ENCODE data around the gene WDR73. TPM values are rescaled to one million over a fixed set of nuclear protein-coding genes. Genes with fewer than 3 reads are reported as not detected.

Gene WDR73
- total and polyA plus RNA-seq, 2 of the 8 experiments (the other 6 are each of a cell fraction or from before 2014, with no cell fraction given), result 22.7 to 23.1 TPM

DNA sequence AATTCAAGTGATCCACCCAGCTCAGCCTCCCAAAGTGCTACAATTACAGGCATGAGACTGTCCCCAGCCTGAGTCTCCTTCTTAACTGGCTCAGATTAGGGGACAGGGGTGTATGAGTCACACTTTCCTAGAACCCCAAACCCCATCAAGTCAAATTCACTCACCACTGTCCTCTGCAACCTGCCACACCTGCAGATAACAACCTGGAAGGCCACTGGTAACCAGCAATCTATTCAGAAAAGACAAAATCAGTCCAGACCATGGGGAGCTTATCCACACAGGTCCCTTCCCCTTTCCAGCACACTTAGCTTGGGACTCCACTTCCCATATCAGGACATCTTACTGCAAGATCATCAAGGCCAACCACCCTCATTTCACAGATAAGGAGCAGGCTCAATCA is 6.4 kb downstream of the WDR73 start:
- Histone ChIP-seq H3K79me1 (ENCODE audit: low read depth, low read length) (no peaks in the 10 kb centered on the region; the same call in 1 of the 2 replicates), H3K14ac (ENCODE audit: insufficient read length) (no peak overlapping the region), H3K18ac (ENCODE audit: extremely low read depth, low read length) (no peak overlapping the region), H4K5ac (ENCODE audit: insufficient read length, low read depth, low read length) (no peak overlapping the region), H4K20me1 (replicated peaks in 1 of 2; ENCODE audit: control insufficient read depth in 1 of 2, insufficient read depth in 2 of 2, low read length in 2 of 2) (peaks cover 4 to 7% of the 10 kb centered on the region in 2 experiments), H2BK120ac (replicated peaks; ENCODE audit: low read depth, low read length) (no peak overlapping the region), H4K91ac (replicated peaks; ENCODE audit: insufficient read length, low read length) (no peak overlapping the region), H3K36me3 (ENCODE audit: control insufficient read depth in 2 of 4, insufficient read depth in 4 of 4, low read length in 3 of 4) (peaks cover 32 to 85% (median 61%) of the 10 kb centered on the region in 4 experiments), H2BK20ac (ENCODE audit: low read length) (no peak overlapping the region), H3K56ac (replicated peaks; ENCODE audit: insufficient read length, low read depth, low read length) (no peak overlapping the region), H3K4me3 (ENCODE audit: extremely low read depth in 1 of 4, insufficient read depth in 2 of 4, low read depth in 3 of 4, low read length in 4 of 4) (no peak overlapping the region), H2BK5ac (ENCODE audit: low read depth, low read length) (no peak overlapping the region), H3K27ac (ENCODE audit: low read depth, low read length) (no peak overlapping the region), H3K27me3 (replicated peaks in 1 of 4; ENCODE audit: control insufficient read depth in 3 of 4, extremely low read depth in 1 of 4, insufficient read depth in 3 of 4, low read length in 3 of 4) (no peaks in the 10 kb centered on the region), H3K4me1 (replicated peaks in 1 of 4; ENCODE audit: control insufficient read depth in 3 of 4, insufficient read depth in 4 of 4, low read length in 3 of 4) (no peaks in the 10 kb centered on the region; a peak in 3 of 7 replicates), H2BK15ac (ENCODE audit: low read length) (no peak overlapping the region), H2AFZ (ENCODE audit: low read length) (no peak overlapping the region), H3K9me3 (ENCODE audit: insufficient read depth in 2 of 2, low read depth in 1 of 2, low read length in 1 of 2) (no peaks in the 10 kb centered on the region), H3K79me2 (ENCODE audit: control insufficient read depth in 1 of 2, insufficient read depth in 2 of 2, low read length in 2 of 2) (0 out of 4 replicates have a peak, but pooled peaks cover 0 to 1% of the 10 kb centered on the region in 2 experiments), H3K9ac (replicated peaks in 1 of 4; ENCODE audit: extremely low read depth in 1 of 4, low read depth in 3 of 4, low read length in 3 of 4) (no peak overlapping the region), H4K8ac (ENCODE audit: extremely low read depth, insufficient read depth, low read length) (no peak overlapping the region), H2BK12ac (ENCODE audit: low read depth, low read length) (no peak overlapping the region), H3K23me2 (ENCODE audit: low read depth, low read length) (no peaks in the 10 kb centered on the region), H3K4ac (replicated peaks; ENCODE audit: insufficient read length, low read depth, low read length) (no peak overlapping the region), H3K23ac (ENCODE audit: insufficient read length) (no peak overlapping the region), H3K4me2 (ENCODE audit: insufficient read depth in 1 of 2, low read depth in 2 of 2, low read length in 2 of 2) (no peak overlapping the region), H2AK5ac (ENCODE audit: low read depth, low read length) (no peak overlapping the region)
- POLR2A ChIA-PET (ENCODE audit: partially characterized antibody), result interaction anchor here (0.8 to 5.0 kb wide), 7 partner anchors 9 to 178 kb away, joined by 3 to 32 read pairs (median 4); partner anchors contain the start of gene ZSCAN2
- CTCF ChIA-PET (ENCODE audit: partially characterized antibody), result interaction anchor here (1.3 to 3.6 kb wide), 5 partner anchors 8 to 60 kb away, joined by 3 to 19 read pairs (median 14); no protein-coding TSS in a partner anchor
- FAIRE-seq (no peak), DNase-seq (ENCODE audit: low read depth in 1 of 2, low spot score in 2 of 2) (no peak)
- TF ChIP-seq SP2 (IDR thresholded peaks at IDR 0.05; ENCODE audit: low read length) (no peak), E2F6 (IDR thresholded peaks at IDR 0.05) (no peak), TAF1 (IDR thresholded peaks at IDR 0.05; ENCODE audit: low read depth, low read length) (no peak), CBX8 (IDR thresholded peaks at IDR 0.05; ENCODE audit: borderline replicate concordance, low read depth, low read length) (no peak), CTBP2 (IDR thresholded peaks at IDR 0.05; ENCODE audit: borderline replicate concordance, insufficient read depth, insufficient read length, low read length) (no peak), SIN3A (conservative IDR thresholded peaks at IDR 0.05 in 1 of 2, IDR thresholded peaks at IDR 0.05 in 1 of 2; ENCODE audit: low read depth in 1 of 2, low read length in 2 of 2) (no peak), SP1 (IDR thresholded peaks at IDR 0.05; ENCODE audit: low read depth, low read length) (no peak), SP4 (IDR thresholded peaks at IDR 0.05; ENCODE audit: low read length) (no peak), ATF3 (IDR thresholded peaks at IDR 0.05; ENCODE audit: insufficient read depth, low read depth, low read length) (no peak), KDM4A (IDR thresholded peaks at IDR 0.05; ENCODE audit: low read depth, low read length, severe bottlenecking) (no peak), MAFK (IDR thresholded peaks at IDR 0.05; ENCODE audit: low read depth, low read length) (no peak), CHD2 (IDR thresholded peaks at IDR 0.05; ENCODE audit: low read length) (no peak), TBP (IDR thresholded peaks at IDR 0.05; ENCODE audit: low read depth, low read length) (no peak), SAP30 (IDR thresholded peaks at IDR 0.05; ENCODE audit: insufficient read depth, insufficient replicate concordance, low read length) (no peak)
